ENCODE measurements around the gene DYNAP.
A peak's percentile ranks its signal among the peaks of the same experiment; 100 is the strongest.

DYNAP gene

GRCh38 chr18:54612237-54612636 lies 21.2 kb downstream of the DYNAP start:
- Histone ChIP-seq H2BK120ac (ENCODE audit: low read depth, low read length) (no peak overlapping the region), H3K4me2 (ENCODE audit: low read length) (no peak overlapping the region), H3K4me3 (ENCODE audit: low read length) (no peak overlapping the region), H2BK5ac (ENCODE audit: low read length) (no peak overlapping the region), H3K9ac (ENCODE audit: low read length) (no peak overlapping the region), H3K79me1 (ENCODE audit: low read length) (no peaks in the 10 kb centered on the region), H3K27me3 (ENCODE audit: insufficient read depth, low read length, poor library complexity) (peaks cover 1% of the 10 kb centered on the region), H3K36me3 (ENCODE audit: control insufficient read depth, insufficient read depth, low read length) (no peaks in the 10 kb centered on the region), H4K8ac (ENCODE audit: low read depth, low read length) (no peak overlapping the region), H3K18ac (ENCODE audit: low read length) (no peak overlapping the region), H3K56ac (ENCODE audit: low read length) (no peak overlapping the region), H4K5ac (ENCODE audit: low read length) (no peak overlapping the region), H3K27ac (ENCODE audit: low read depth, low read length) (no peak overlapping the region), H3K23ac (ENCODE audit: low read length) (no peak overlapping the region), H2AK5ac (ENCODE audit: low read length) (no peak overlapping the region), H2BK15ac (replicated peaks; ENCODE audit: low read depth) (no peak overlapping the region), H3K79me2 (ENCODE audit: control insufficient read depth, insufficient read depth, low read length) (no peaks in the 10 kb centered on the region), H3K4me1 (ENCODE audit: control insufficient read depth, low read depth, low read length) (no peaks in the 10 kb centered on the region), H3K4ac (ENCODE audit: low read depth, low read length) (no peak overlapping the region)
- WGBS (ENCODE audit: extremely low coverage, insufficient coverage, low lambda C conversion rate): no CpG with 5 or more reads among the region's 4 CpGs
- DNase-seq: no peak

- no CpG with 5 or more reads among the region's 4 CpGs for WGBS (ENCODE audit: extremely low coverage, insufficient coverage, low lambda C conversion rate)
- Histone ChIP-seq H2BK15ac (replicated peaks; ENCODE audit: low read depth) (no peak overlapping the region), H3K4me3 (ENCODE audit: low read length) (no peak overlapping the region), H4K8ac (ENCODE audit: low read depth, low read length) (no peak overlapping the region), H2BK5ac (ENCODE audit: low read length) (no peak overlapping the region), H2AK5ac (ENCODE audit: low read length) (no peak overlapping the region), H3K27me3 (ENCODE audit: insufficient read depth, low read length, poor library complexity) (peaks cover 1% of the 10 kb centered on the region), H3K23ac (ENCODE audit: low read length) (no peak overlapping the region), H3K79me1 (ENCODE audit: low read length) (no peaks in the 10 kb centered on the region), H3K79me2 (ENCODE audit: control insufficient read depth, insufficient read depth, low read length) (no peaks in the 10 kb centered on the region), H3K4ac (ENCODE audit: low read depth, low read length) (no peak overlapping the region), H3K4me2 (ENCODE audit: low read length) (no peak overlapping the region), H3K9ac (ENCODE audit: low read length) (no peak overlapping the region), H4K5ac (ENCODE audit: low read length) (no peak overlapping the region), H3K27ac (ENCODE audit: low read depth, low read length) (no peak overlapping the region), H3K36me3 (ENCODE audit: control insufficient read depth, insufficient read depth, low read length) (no peaks in the 10 kb centered on the region), H3K18ac (ENCODE audit: low read length) (no peak overlapping the region), H2BK120ac (ENCODE audit: low read depth, low read length) (no peak overlapping the region), H3K4me1 (ENCODE audit: control insufficient read depth, low read depth, low read length) (no peaks in the 10 kb centered on the region), H3K56ac (ENCODE audit: low read length) (no peak overlapping the region)
- no peak for DNase-seq
These were observed 22.1 kb downstream of the DYNAP start for GRCh38 chr18:54613174-54613573.

GRCh38 chr18:54616220-54616848 lies 25.3 kb downstream of the DYNAP start:
- Histone ChIP-seq H3K36me3 (ENCODE audit: control insufficient read depth, insufficient read depth, low read length) (no peaks in the 10 kb centered on the region), H3K4me3 (ENCODE audit: low read length) (no peak overlapping the region), H3K79me1 (ENCODE audit: low read length) (no peaks in the 10 kb centered on the region), H3K9ac (ENCODE audit: low read length) (no peak overlapping the region), H3K23ac (ENCODE audit: low read length) (no peak overlapping the region), H2AK5ac (ENCODE audit: low read length) (no peak overlapping the region), H3K4ac (ENCODE audit: low read depth, low read length) (no peak overlapping the region), H4K5ac (ENCODE audit: low read length) (no peak overlapping the region), H3K79me2 (ENCODE audit: control insufficient read depth, insufficient read depth, low read length) (no peaks in the 10 kb centered on the region), H2BK5ac (ENCODE audit: low read length) (no peak overlapping the region), H3K18ac (ENCODE audit: low read length) (no peak overlapping the region), H2BK15ac (replicated peaks; ENCODE audit: low read depth) (no peak overlapping the region), H4K8ac (ENCODE audit: low read depth, low read length) (no peak overlapping the region), H3K27me3 (ENCODE audit: insufficient read depth, low read length, poor library complexity) (peaks cover 1% of the 10 kb centered on the region), H3K4me1 (ENCODE audit: control insufficient read depth, low read depth, low read length) (no peaks in the 10 kb centered on the region), H2BK120ac (ENCODE audit: low read depth, low read length) (no peak overlapping the region), H3K27ac (ENCODE audit: low read depth, low read length) (no peak overlapping the region), H3K56ac (ENCODE audit: low read length) (no peak overlapping the region), H3K4me2 (ENCODE audit: low read length) (no peak overlapping the region)
- DNase-seq: peak; percentile 18
- no CpG with 5 or more reads among the region's 3 CpGs for WGBS (ENCODE audit: extremely low coverage, insufficient coverage, low lambda C conversion rate)

GRCh38 chr18:54622084-54622483 lies 31.0 kb downstream of the DYNAP start:
- H3K36me3 ChIP-seq (ENCODE audit: control insufficient read depth, insufficient read depth, low read length): no peaks in the 10 kb centered on the region
- H3K79me2 ChIP-seq (ENCODE audit: control insufficient read depth, insufficient read depth, low read length): no peaks in the 10 kb centered on the region

GRCh38 chr18:54626779-54627178 lies 35.7 kb downstream of the DYNAP start:
- WGBS (ENCODE audit: extremely low coverage, insufficient coverage, low lambda C conversion rate): no CpG with 5 or more reads among the region's 1 CpG

More at GRCh38 chr18:54622084-54622483, 31.0 kb downstream of the DYNAP start:
- Histone ChIP-seq H3K4me1 (ENCODE audit: control insufficient read depth, low read depth, low read length) (no peaks in the 10 kb centered on the region), H3K4me3 (ENCODE audit: low read length) (no peak overlapping the region), H2BK15ac (replicated peaks; ENCODE audit: low read depth) (no peak overlapping the region), H3K4ac (ENCODE audit: low read depth, low read length) (no peak overlapping the region), H3K23ac (ENCODE audit: low read length) (no peak overlapping the region), H2BK120ac (ENCODE audit: low read depth, low read length) (no peak overlapping the region), H2BK5ac (ENCODE audit: low read length) (no peak overlapping the region), H3K27ac (ENCODE audit: low read depth, low read length) (no peak overlapping the region), H3K4me2 (ENCODE audit: low read length) (no peak overlapping the region), H3K56ac (ENCODE audit: low read length) (no peak overlapping the region), H3K18ac (ENCODE audit: low read length) (no peak overlapping the region), H4K5ac (ENCODE audit: low read length) (no peak overlapping the region), H3K27me3 (ENCODE audit: insufficient read depth, low read length, poor library complexity) (no peaks in the 10 kb centered on the region), H3K79me1 (ENCODE audit: low read length) (no peaks in the 10 kb centered on the region), H3K9ac (ENCODE audit: low read length) (no peak overlapping the region), H2AK5ac (ENCODE audit: low read length) (no peak overlapping the region), H4K8ac (ENCODE audit: low read depth, low read length) (no peak overlapping the region)
- no peak for DNase-seq

GRCh38 chr18:54630963-54631362 lies 39.9 kb downstream of the DYNAP start:
- no peak overlapping the region for H3K23ac ChIP-seq (ENCODE audit: low read length)
- no peaks in the 10 kb centered on the region for H3K27me3 ChIP-seq (ENCODE audit: insufficient read depth, low read length, poor library complexity)
- no peak overlapping the region for H2BK5ac ChIP-seq (ENCODE audit: low read length)
- H3K9ac ChIP-seq (ENCODE audit: low read length): no peak overlapping the region
- no peak overlapping the region for H2BK15ac ChIP-seq (replicated peaks; ENCODE audit: low read depth)
- H2AK5ac ChIP-seq (ENCODE audit: low read length): no peak overlapping the region
- H3K79me2 ChIP-seq (ENCODE audit: control insufficient read depth, insufficient read depth, low read length): no peaks in the 10 kb centered on the region
- no peak overlapping the region for H3K4me2 ChIP-seq (ENCODE audit: low read length)
- no peak overlapping the region for H4K5ac ChIP-seq (ENCODE audit: low read length)
- no peaks in the 10 kb centered on the region for H3K36me3 ChIP-seq (ENCODE audit: control insufficient read depth, insufficient read depth, low read length)
- no peaks in the 10 kb centered on the region for H3K4me1 ChIP-seq (ENCODE audit: control insufficient read depth, low read depth, low read length)
- no peak overlapping the region for H3K27ac ChIP-seq (ENCODE audit: low read depth, low read length)
- no peak overlapping the region for H3K18ac ChIP-seq (ENCODE audit: low read length)
- no peak overlapping the region for H3K56ac ChIP-seq (ENCODE audit: low read length)
- no peak overlapping the region for H3K4ac ChIP-seq (ENCODE audit: low read depth, low read length)
- H2BK120ac ChIP-seq (ENCODE audit: low read depth, low read length): no peak overlapping the region
- H4K8ac ChIP-seq (ENCODE audit: low read depth, low read length): no peak overlapping the region
- no peak for DNase-seq
- no peak overlapping the region for H3K4me3 ChIP-seq (ENCODE audit: low read length)
- no peaks in the 10 kb centered on the region for H3K79me1 ChIP-seq (ENCODE audit: low read length)

More at GRCh38 chr18:54626779-54627178, 35.7 kb downstream of the DYNAP start:
- H3K18ac ChIP-seq (ENCODE audit: low read length): no peak overlapping the region
- no peaks in the 10 kb centered on the region for H3K4me1 ChIP-seq (ENCODE audit: control insufficient read depth, low read depth, low read length)
- no peak for DNase-seq
- H2BK5ac ChIP-seq (ENCODE audit: low read length): no peak overlapping the region
- no peak overlapping the region for H3K4ac ChIP-seq (ENCODE audit: low read depth, low read length)
- H3K79me2 ChIP-seq (ENCODE audit: control insufficient read depth, insufficient read depth, low read length): no peaks in the 10 kb centered on the region
- no peak overlapping the region for H4K8ac ChIP-seq (ENCODE audit: low read depth, low read length)
- no peak overlapping the region for H3K23ac ChIP-seq (ENCODE audit: low read length)
- H2BK120ac ChIP-seq (ENCODE audit: low read depth, low read length): no peak overlapping the region
- H3K4me2 ChIP-seq (ENCODE audit: low read length): no peak overlapping the region
- no peak overlapping the region for H3K9ac ChIP-seq (ENCODE audit: low read length)
- no peak overlapping the region for H3K4me3 ChIP-seq (ENCODE audit: low read length)
- no peak overlapping the region for H4K5ac ChIP-seq (ENCODE audit: low read length)
- no peak overlapping the region for H2AK5ac ChIP-seq (ENCODE audit: low read length)
- no peaks in the 10 kb centered on the region for H3K27me3 ChIP-seq (ENCODE audit: insufficient read depth, low read length, poor library complexity)
- H3K79me1 ChIP-seq (ENCODE audit: low read length): no peaks in the 10 kb centered on the region
- H2BK15ac ChIP-seq (replicated peaks; ENCODE audit: low read depth): no peak overlapping the region
- no peaks in the 10 kb centered on the region for H3K36me3 ChIP-seq (ENCODE audit: control insufficient read depth, insufficient read depth, low read length)
- no peak overlapping the region for H3K56ac ChIP-seq (ENCODE audit: low read length)
- H3K27ac ChIP-seq (ENCODE audit: low read depth, low read length): no peak overlapping the region
